A673 (cell line): Measurements from ENCODE around the gene MRPS18C. TPM values are rescaled to one million over a fixed set of nuclear protein-coding genes. Genes with fewer than 3 reads are reported as not detected.

ENCODE experiments used
- BruUV-seq: library from RNA; stranded (reverse); fragments of 400-500 nt; replicated peaks from 2 replicates; lab custom pipeline; 2021; lab: Mats Ljungman, UMichigan
- CTCF ChIA-PET: fragments of 300-600 bp; sonication (Branson Sonifier 250); formaldehyde crosslinking; loops from one replicate; lab custom pipeline; 2022; ENCODE audit warnings: antibody characterized with exemption; lab: Charles Lee
- POLR2A ChIA-PET: fragments of 300-600 bp; sonication (Branson Sonifier 250); formaldehyde crosslinking; loops from one replicate; lab custom pipeline; 2022; ENCODE audit warnings: antibody characterized with exemption; ENCODE audit not compliant: low non-redundant PET; lab: Charles Lee
- DNase-seq: peaks from one replicate; pipeline ENCODE4 v3.0.0-alpha.2; 2015; ENCODE audit warnings: low spot score
- H3K27ac ChIP-seq: fragments of 200-600 bp; sonication (generic); 2 replicates; pipeline ENCODE4 v1.5.1; 2016; ENCODE audit warnings: mixed run types, low read depth, mild to moderate bottlenecking, mixed read lengths, antibody characterized with exemption, low read length; ENCODE audit not compliant: poor library complexity, severe bottlenecking
- H3K27me3 ChIP-seq: fragments of 200-600 bp; sonication (generic); replicated peaks from 2 replicates; pipeline ENCODE4 v1.6.1; 2017; ENCODE audit warnings: mixed run types, low read depth, mild to moderate bottlenecking, mixed read lengths, antibody characterized with exemption, low read length; ENCODE audit not compliant: insufficient read depth, poor library complexity
- H3K36me3 ChIP-seq: fragments of 200-600 bp; sonication (generic); 2 replicates; pipeline ENCODE4 v1.6.1; 2016; ENCODE audit warnings: mixed run types, mild to moderate bottlenecking, mixed read lengths, antibody characterized with exemption, low read length; ENCODE audit not compliant: insufficient read depth, poor library complexity, severe bottlenecking
- H3K4me1 ChIP-seq: fragments of 200-600 bp; sonication (generic); 2 replicates; pipeline ENCODE4 v1.6.1; 2017; ENCODE audit warnings: mixed run types, mild to moderate bottlenecking, mixed read lengths, antibody characterized with exemption, low read length; ENCODE audit not compliant: insufficient read depth, poor library complexity, severe bottlenecking
- H3K4me3 ChIP-seq: fragments of 200-600 bp; sonication (generic); 2 replicates; pipeline ENCODE4 v1.5.1; 2016; ENCODE audit warnings: low read depth, mixed run types, mild to moderate bottlenecking, mixed read lengths, low read length; ENCODE audit not compliant: poor library complexity, severe bottlenecking
- H3K9me3 ChIP-seq: fragments of 200-600 bp; sonication (generic); 2 replicates; pipeline ENCODE4 v1.6.1; 2016; ENCODE audit warnings: mixed run types, low read depth, mild to moderate bottlenecking, mixed read lengths, antibody characterized with exemption, low read length; ENCODE audit not compliant: poor library complexity, severe bottlenecking
- EZH2 ChIP-seq: fragments of 200-600 bp; sonication (generic); IDR thresholded peaks from 2 replicates; pipeline ENCODE4 v1.6.1; 2017; ENCODE audit warnings: borderline replicate concordance, low read depth, mild to moderate bottlenecking, mixed read lengths, antibody characterized with exemption, low read length; ENCODE audit not compliant: poor library complexity, severe bottlenecking
- intact Hi-C: fragments of 100-400 bp; cut with micrococcal nuclease; formaldehyde crosslinking; loops from one replicate; pipeline ENCODE4 v1.10.0; 2022; ENCODE audit not compliant: unreplicated experiment
- total RNA-seq: library from RNA; stranded (reverse); gene quantifications from 2 replicates; pipeline ENCODE4 v1.2.3, GENCODE V29; 2021
- TF ChIP-seq, protein P1 (sequence below): fragments of 300-800, 200-600 bp; sonication (generic); conservative IDR thresholded peaks from 2 replicates; pipeline ENCODE4 v1.5.1; 2017; ENCODE audit warnings: low read depth, mild to moderate bottlenecking, antibody characterized with exemption, low read length, moderate library complexity, mixed read lengths

The MRPS18C gene
- total RNA-seq, 1 experiment from 2014 or later = 51.4 TPM

DNA sequence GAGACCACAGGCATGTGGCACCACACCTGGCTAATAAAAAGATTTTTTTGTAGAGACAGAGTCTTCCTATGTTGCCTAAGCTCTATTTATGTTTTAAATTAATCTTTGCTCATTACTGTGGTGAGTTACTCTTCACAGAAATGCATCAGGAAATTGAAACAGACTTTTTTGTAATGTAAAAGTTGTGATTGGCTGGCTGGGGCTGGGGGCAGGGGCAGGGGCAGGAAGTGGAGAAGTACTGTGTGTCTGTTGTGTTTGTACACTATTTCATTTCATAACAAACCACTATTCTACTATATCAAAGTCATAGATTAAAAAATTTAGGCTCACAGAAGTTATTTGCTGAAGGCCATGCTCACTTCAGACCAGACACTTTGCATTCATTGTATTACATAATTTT, 48.1 kb downstream of the MRPS18C start:
- TF ChIP-seq, protein P1, sequence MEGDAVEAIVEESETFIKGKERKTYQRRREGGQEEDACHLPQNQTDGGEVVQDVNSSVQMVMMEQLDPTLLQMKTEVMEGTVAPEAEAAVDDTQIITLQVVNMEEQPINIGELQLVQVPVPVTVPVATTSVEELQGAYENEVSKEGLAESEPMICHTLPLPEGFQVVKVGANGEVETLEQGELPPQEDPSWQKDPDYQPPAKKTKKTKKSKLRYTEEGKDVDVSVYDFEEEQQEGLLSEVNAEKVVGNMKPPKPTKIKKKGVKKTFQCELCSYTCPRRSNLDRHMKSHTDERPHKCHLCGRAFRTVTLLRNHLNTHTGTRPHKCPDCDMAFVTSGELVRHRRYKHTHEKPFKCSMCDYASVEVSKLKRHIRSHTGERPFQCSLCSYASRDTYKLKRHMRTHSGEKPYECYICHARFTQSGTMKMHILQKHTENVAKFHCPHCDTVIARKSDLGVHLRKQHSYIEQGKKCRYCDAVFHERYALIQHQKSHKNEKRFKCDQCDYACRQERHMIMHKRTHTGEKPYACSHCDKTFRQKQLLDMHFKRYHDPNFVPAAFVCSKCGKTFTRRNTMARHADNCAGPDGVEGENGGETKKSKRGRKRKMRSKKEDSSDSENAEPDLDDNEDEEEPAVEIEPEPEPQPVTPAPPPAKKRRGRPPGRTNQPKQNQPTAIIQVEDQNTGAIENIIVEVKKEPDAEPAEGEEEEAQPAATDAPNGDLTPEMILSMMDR = no peak
- TF ChIP-seq EZH2 = no peak
- no peak overlapping the region for H3K27ac ChIP-seq
- no peaks in the 10 kb centered on the region for H3K4me1 ChIP-seq
- BruUV-seq = no TSS peak
- intact Hi-C loops = loop anchor here (10.0 kb wide), 1 partner anchor 221 kb away; no protein-coding TSS in a partner anchor
- H3K4me3 ChIP-seq = no peak overlapping the region
- no peaks in the 10 kb centered on the region for H3K36me3 ChIP-seq
- H3K9me3 ChIP-seq = no peaks in the 10 kb centered on the region
- CTCF ChIA-PET = interaction anchor here (0.5 kb wide), 1 partner anchor 12 kb away, joined by 4 read pairs; no protein-coding TSS in a partner anchor
- no peak for DNase-seq
- H3K27me3 ChIP-seq = no peaks in the 10 kb centered on the region
- POLR2A ChIA-PET = no interaction called here

DNA sequence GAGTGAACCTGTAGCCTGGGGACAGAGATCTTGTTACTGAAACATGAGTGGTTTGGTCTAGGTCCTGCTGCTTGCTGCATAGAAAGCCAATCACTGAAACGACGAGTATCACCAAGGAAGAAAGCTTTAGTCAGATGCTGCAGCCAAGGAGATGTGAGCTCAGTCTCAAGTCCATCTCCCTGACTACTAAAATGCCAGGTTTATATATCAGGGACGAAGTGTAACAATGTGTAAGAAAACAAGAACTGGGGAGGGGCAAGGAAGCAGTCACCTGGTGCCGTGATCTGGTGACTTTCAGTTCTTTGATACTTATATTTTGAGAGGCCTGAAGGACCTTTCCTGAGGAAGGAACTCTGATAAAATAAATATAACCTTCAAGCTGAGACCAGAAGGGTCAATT, 48.6 kb downstream of the MRPS18C start:
- no peak overlapping the region for H3K27ac ChIP-seq
- ChIA-PET CTCF (interaction anchor here (0.5 kb wide), 1 partner anchor 12 kb away, joined by 4 read pairs; no protein-coding TSS in a partner anchor), POLR2A (no interaction called here)
- TF ChIP-seq, protein P1 = no peak
- TF ChIP-seq EZH2 = no peak
- DNase-seq = no peak
- intact Hi-C loops = loop anchor here (10.0 kb wide), 1 partner anchor 220 kb away; no protein-coding TSS in a partner anchor
- no TSS peak for BruUV-seq
- H3K36me3 ChIP-seq = no peaks in the 10 kb centered on the region
- no peaks in the 10 kb centered on the region for H3K9me3 ChIP-seq
- H3K27me3 ChIP-seq = no peaks in the 10 kb centered on the region
- H3K4me1 ChIP-seq = no peaks in the 10 kb centered on the region
- H3K4me3 ChIP-seq = no peak overlapping the region

DNA sequence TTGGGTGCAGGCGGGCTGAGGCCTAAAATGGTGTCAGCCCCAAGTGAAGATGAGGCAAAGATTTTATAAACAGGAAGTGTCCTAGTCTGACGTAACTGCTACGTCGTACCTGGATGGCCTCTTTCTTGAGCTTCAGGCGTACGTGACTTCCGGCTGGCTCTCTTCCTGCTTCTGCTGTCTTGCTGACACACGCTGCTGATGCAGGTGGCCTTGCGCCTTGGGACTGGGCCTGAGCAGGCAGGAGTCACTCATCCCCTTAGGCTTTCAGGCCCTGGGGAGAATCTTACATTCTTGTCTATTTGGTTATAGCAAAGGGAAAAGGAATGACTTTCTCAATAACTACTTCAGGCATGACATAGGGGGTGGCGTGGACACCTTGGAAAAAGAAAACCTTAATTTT, 49.1 kb downstream of the MRPS18C start:
- no peak for DNase-seq
- Histone ChIP-seq H3K9me3 (no peaks in the 10 kb centered on the region), H3K4me3 (no peak overlapping the region), H3K27me3 (no peaks in the 10 kb centered on the region), H3K36me3 (no peaks in the 10 kb centered on the region), H3K4me1 (no peaks in the 10 kb centered on the region), H3K27ac (no peak overlapping the region)
- BruUV-seq = no TSS peak
- no peak for TF ChIP-seq EZH2
- TF ChIP-seq, protein P1 = no peak
- POLR2A ChIA-PET = no interaction called here
- intact Hi-C loops = loop anchor here (10.0 kb wide), 1 partner anchor 220 kb away; no protein-coding TSS in a partner anchor
- CTCF ChIA-PET = no interaction called here
